Glomerular endothelial cell (primary cell): ENCODE data around the gene PNRC1. TPM values are rescaled to one million over a fixed set of nuclear protein-coding genes. Genes with fewer than 3 reads are reported as not detected.
"Not testable (repeated sequence)": the region's sequence is repeated elsewhere in the genome, so short reads cannot be mapped to it uniquely, and the experiment has no call there.

Experiments
- DNase-seq: peaks from one replicate; pipeline ENCODE4 v3.0.0-alpha.2; 2011; ENCODE audit warnings: low read depth, low spot score; ENCODE audit errors: extremely low read depth
- total RNA-seq: library from RNA; depleted of rRNA; stranded (reverse); fragments of >200 nt; gene quantifications from 2 replicates; pipeline ENCODE4 v1.2.3, GENCODE V29; 2015

The PNRC1 gene
- total RNA-seq, 1 donor from 2014 or later, result 120 TPM

GRCh38 chr6:89087881-89088280 is 7.3 kb downstream of the PNRC1 start:
- DNase-seq, result no peak

- DNase-seq, result no peak
Measured at GRCh38 chr6:89098461-89098860, 17.9 kb downstream of the PNRC1 start.

GRCh38 chr6:89100114-89100513 is 19.6 kb downstream of the PNRC1 start:
- no peak for DNase-seq

- DNase-seq, result no peak
Measured at GRCh38 chr6:89110284-89110683, 29.7 kb downstream of the PNRC1 start.

GRCh38 chr6:89111933-89112332 is 31.4 kb downstream of the PNRC1 start:
- no peak for DNase-seq

- no peak for DNase-seq
Measured at GRCh38 chr6:89116702-89117101, 36.2 kb downstream of the PNRC1 start.

GRCh38 chr6:89117211-89118108 is 36.9 kb downstream of the PNRC1 start, which contains the start of gene SRSF12:
Gene SRSF12, minus strand, starts transcription at chr6:89118071. Its CDS starts 184 bp downstream, at chr6:89117887.
- DNase-seq, result no peak

GRCh38 chr6:89118931-89119330 is 38.4 kb downstream of the PNRC1 start:
- DNase-seq, result no peak

- DNase-seq, result no peak
Measured at GRCh38 chr6:89120371-89120770, 39.8 kb downstream of the PNRC1 start.

GRCh38 chr6:89121934-89122333 is 41.4 kb downstream of the PNRC1 start:
- no peak for DNase-seq

GRCh38 chr6:89122625-89123024 is 42.1 kb downstream of the PNRC1 start:
- DNase-seq, result no peak

- not testable (repeated sequence) for DNase-seq
Measured at GRCh38 chr6:89128256-89128671, 47.7 kb downstream of the PNRC1 start.

- no peak for DNase-seq
Measured at GRCh38 chr6:89131599-89131998, 51.0 kb downstream of the PNRC1 start.

GRCh38 chr6:89132057-89132456 is 51.5 kb downstream of the PNRC1 start:
- no peak for DNase-seq

GRCh38 chr6:89133981-89134380 is 53.4 kb downstream of the PNRC1 start:
- DNase-seq, result no peak

- no peak for DNase-seq
Measured at GRCh38 chr6:89134723-89135122, 54.2 kb downstream of the PNRC1 start.

Other genes starting within 250 kb of the PNRC1 start
- gene RNGTT, start 117.1 kb upstream of the PNRC1 start, total RNA-seq, result 10.2 and 10.3 TPM in 2 replicates
- gene SRSF12, start 37.3 kb downstream of the PNRC1 start, total RNA-seq, result 0.18 and 0.44 TPM in 2 replicates
- gene PM20D2, start 65.3 kb downstream of the PNRC1 start, total RNA-seq, result 6.8 and 12.4 TPM in 2 replicates
- not detected in 2 replicates for gene GABRR1, start 136.6 kb downstream of the PNRC1 start, total RNA-seq
- gene GABRR2, start 234.5 kb downstream of the PNRC1 start, total RNA-seq, result 0.18 TPM in 1 of 2 replicates, not detected in the other